Glomerular visceral epithelial cell (primary cell): ENCODE data around the gene TMEM81.

Source experiments
- DNase-seq: peaks from one replicate; pipeline ENCODE4 v3.0.0-alpha.2; 2016; ENCODE audit errors: extremely low spot score

The TMEM81 gene

GRCh38 chr1:205077158-205077933 lies 6.9 kb downstream of the TMEM81 start:
- DNase-seq = no peak

- DNase-seq = no peak
Observed at GRCh38 chr1:205076245-205076761, 8.0 kb downstream of the TMEM81 start.

GRCh38 chr1:205075642-205076155 lies 8.6 kb downstream of the TMEM81 start:
- no peak for DNase-seq

- DNase-seq = no peak
Observed at GRCh38 chr1:205074513-205074912, 9.7 kb downstream of the TMEM81 start.

- DNase-seq = no peak
Observed at GRCh38 chr1:205074084-205074483, 10.2 kb downstream of the TMEM81 start.

GRCh38 chr1:205073511-205073910 lies 10.7 kb downstream of the TMEM81 start:
- DNase-seq = no peak

GRCh38 chr1:205072881-205073280 lies 11.4 kb downstream of the TMEM81 start:
- no peak for DNase-seq

GRCh38 chr1:205072286-205072685 lies 12.0 kb downstream of the TMEM81 start:
- DNase-seq = no peak

GRCh38 chr1:205071801-205072200 lies 12.5 kb downstream of the TMEM81 start:
- DNase-seq = no peak

- no peak for DNase-seq
Observed at GRCh38 chr1:205071028-205071409, 13.2 kb downstream of the TMEM81 start.

- no peak for DNase-seq
Observed at GRCh38 chr1:205069371-205070125, 14.7 kb downstream of the TMEM81 start.

- no peak for DNase-seq
Observed at GRCh38 chr1:205068457-205069040, 15.7 kb downstream of the TMEM81 start.

GRCh38 chr1:205068001-205068400 lies 16.3 kb downstream of the TMEM81 start:
- DNase-seq = no peak

- DNase-seq = no peak
Observed at GRCh38 chr1:205067031-205067430, 17.2 kb downstream of the TMEM81 start.

GRCh38 chr1:205066141-205066818 lies 18.0 kb downstream of the TMEM81 start:
- no peak for DNase-seq

- DNase-seq = no peak
Observed at GRCh38 chr1:205065666-205066065, 18.6 kb downstream of the TMEM81 start.

GRCh38 chr1:205064741-205065316 lies 19.4 kb downstream of the TMEM81 start:
- no peak for DNase-seq

- no peak for DNase-seq
Observed at GRCh38 chr1:205064301-205064700, 20.0 kb downstream of the TMEM81 start.

- DNase-seq = no peak
Observed at GRCh38 chr1:205062895-205063294, 21.4 kb downstream of the TMEM81 start.

- DNase-seq = no peak
Observed at GRCh38 chr1:205062319-205062718, 21.9 kb downstream of the TMEM81 start.

GRCh38 chr1:205061665-205062069 lies 22.6 kb downstream of the TMEM81 start:
- DNase-seq = peak; percentile 68
